ENCODE data around the gene PRKRA.

The PRKRA gene

GRCh38 chr2:178478439-178479274 lies 27.7 kb upstream of the PRKRA start, which contains the start of gene FKBP7:
TSS of gene FKBP7 (minus strand) at chr2:178478600. CDS start at chr2:178478499, 101 bp downstream.
- no peak for DNase-seq (ENCODE audit: low read depth, low spot score)
- ChIA-PET POLR2A (interaction anchor here (2.1 kb wide), 1 partner anchor 28 kb away, joined by 9 read pairs; the partner anchor contains the start of genes PJVK and PRKRA), CTCF (interaction anchor here (0.7 to 1.5 kb wide), 3 partner anchors 27 to 222 kb away, joined by 3 to 5 read pairs (median 4); partner anchors contain the start of genes PJVK and PRKRA)
- peak; percentile 72 for TF ChIP-seq CTCF (IDR thresholded peaks at IDR 0.05; ENCODE audit: insufficient read depth, low read length, missing control alignments)
- H3K4me3 ChIP-seq (ENCODE audit: low read depth, low read length) = peak within 1 kb of the TSS; percentile 76

GRCh38 chr2:178478130-178478438 lies 27.1 kb upstream of the PRKRA start:
- no peak for TF ChIP-seq CTCF (IDR thresholded peaks at IDR 0.05; ENCODE audit: insufficient read depth, low read length, missing control alignments)
- no peak for DNase-seq (ENCODE audit: low read depth, low spot score)
- ChIA-PET CTCF (no interaction called here), POLR2A (no interaction called here)
- H3K4me3 ChIP-seq (ENCODE audit: low read depth, low read length) = peak overlapping the region; percentile 76

GRCh38 chr2:178477443-178478129 lies 26.6 kb upstream of the PRKRA start:
- no peak for TF ChIP-seq CTCF (IDR thresholded peaks at IDR 0.05; ENCODE audit: insufficient read depth, low read length, missing control alignments)
- H3K4me3 ChIP-seq (ENCODE audit: low read depth, low read length) = peak overlapping the region; percentile 76
- ChIA-PET CTCF (no interaction called here), POLR2A (no interaction called here)
- no peak for DNase-seq (ENCODE audit: low read depth, low spot score)

GRCh38 chr2:178476477-178476876 lies 25.5 kb upstream of the PRKRA start:
- POLR2A ChIA-PET = interaction anchor here (0.8 kb wide), 1 partner anchor 25 kb away, joined by 6 read pairs; the partner anchor contains the start of genes PJVK and PRKRA
- no peak for DNase-seq (ENCODE audit: low read depth, low spot score)
- TF ChIP-seq CTCF (IDR thresholded peaks at IDR 0.05; ENCODE audit: insufficient read depth, low read length, missing control alignments) = no peak
- H3K4me3 ChIP-seq (ENCODE audit: low read depth, low read length) = no peak overlapping the region
- CTCF ChIA-PET = interaction anchor here (0.6 kb wide), 1 partner anchor 366 kb away, joined by 3 read pairs; no protein-coding TSS in a partner anchor

- TF ChIP-seq CTCF (IDR thresholded peaks at IDR 0.05; ENCODE audit: insufficient read depth, low read length, missing control alignments) = no peak
- no peak for DNase-seq (ENCODE audit: low read depth, low spot score)
- ChIA-PET CTCF (no interaction called here), POLR2A (no interaction called here)
- H3K4me3 ChIP-seq (ENCODE audit: low read depth, low read length) = no peak overlapping the region
These were observed 23.6 kb upstream of the PRKRA start for GRCh38 chr2:178474560-178474959.

GRCh38 chr2:178473931-178474330 lies 23.0 kb upstream of the PRKRA start:
- ChIA-PET POLR2A (no interaction called here), CTCF (interaction anchor here (1.3 kb wide), 1 partner anchor 16 kb away, joined by 3 read pairs; no protein-coding TSS in a partner anchor)
- DNase-seq (ENCODE audit: low read depth, low spot score) = no peak

More at GRCh38 chr2:178473931-178474330, 23.0 kb upstream of the PRKRA start:
- TF ChIP-seq CTCF (IDR thresholded peaks at IDR 0.05; ENCODE audit: insufficient read depth, low read length, missing control alignments) = no peak
- H3K4me3 ChIP-seq (ENCODE audit: low read depth, low read length) = no peak overlapping the region
